ENCODE data around the gene ST8SIA5. TPM values are rescaled to one million over a fixed set of nuclear protein-coding genes. Genes with fewer than 3 reads are reported as not detected.
A peak's percentile ranks its signal among the peaks of the same experiment; 100 is the strongest.

Gene ST8SIA5
- total and polyA plus RNA-seq, 10 of the 15 experiments (the other 5 are each of a cell fraction or from before 2014, with no cell fraction given): 0.02 to 0.32 (median 0.12) TPM; not detected in 1

DNA sequence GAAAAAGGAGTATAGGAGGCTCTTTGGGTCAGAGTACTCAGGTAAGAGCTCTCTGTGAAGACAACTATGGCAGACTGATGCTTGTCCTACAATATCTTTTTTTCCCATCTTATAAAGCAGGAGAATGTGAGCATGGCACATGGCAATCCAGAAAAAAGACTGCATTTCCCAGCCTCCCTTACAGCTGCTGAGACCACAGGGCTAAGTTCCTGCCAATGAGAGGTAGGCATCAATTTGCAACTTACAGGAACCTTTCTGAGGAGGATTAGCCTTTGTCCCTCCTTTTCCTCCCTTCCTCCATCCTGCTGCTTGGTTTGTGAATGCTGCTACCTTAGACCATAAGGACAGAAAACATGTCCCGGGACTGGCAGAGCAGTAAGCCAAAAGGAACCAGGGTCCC is 37.8 kb upstream of the ST8SIA5 start (continued):
- TF ChIP-seq RB1 (IDR thresholded peaks at IDR 0.05; ENCODE audit: borderline replicate concordance) (no peak), CUX1 (IDR thresholded peaks at IDR 0.05; ENCODE audit: insufficient replicate concordance, low read depth, low read length) (no peak), IKZF2 (IDR thresholded peaks at IDR 0.05) (no peak)

GRCh38 chr18:46793565-46793964 is 36.7 kb upstream of the ST8SIA5 start:
- POLR2A ChIA-PET: interaction anchor here (0.5 kb wide), 1 partner anchor 65 kb away, joined by 3 read pairs; no protein-coding TSS in a partner anchor
- H3K36me3 ChIP-seq (ENCODE audit: control insufficient read depth in 2 of 2, insufficient read depth in 2 of 2, low read length in 1 of 2): no peaks in the 10 kb centered on the region
- no peak overlapping the region for H3K4me3 ChIP-seq
- H2AFZ ChIP-seq (ENCODE audit: control insufficient read depth, low read depth, low read length): no peak overlapping the region
- no TSS peak for BruUV-seq (replicated peaks)
- H3K9me3 ChIP-seq (replicated peaks; ENCODE audit: control insufficient read depth, insufficient read depth, low read length): no peaks in the 10 kb centered on the region; the same call in 2 of the 3 replicates
- FAIRE-seq (no peak), ATAC-seq (peak; percentile 36; the same call in 1 of the 3 replicates), DNase-seq (ENCODE audit: low read depth, low spot score) (no peak)
- intact Hi-C loops (cut with micrococcal nuclease; ENCODE audit: unreplicated experiment) (no loop called here), in situ Hi-C loops (cut with MboI) (no loop called here)
- no peak overlapping the region for H3K9ac ChIP-seq (ENCODE audit: control insufficient read depth, insufficient read depth, low read length)
- no peaks in the 10 kb centered on the region for H3K4me1 ChIP-seq (ENCODE audit: control insufficient read depth, insufficient read depth, low read length)
- H3K27ac ChIP-seq (ENCODE audit: control insufficient read depth, insufficient read depth): no peak overlapping the region
- H3K4me2 ChIP-seq (ENCODE audit: control insufficient read depth, insufficient read depth): no peak overlapping the region
- TF ChIP-seq NR2C2 (IDR thresholded peaks at IDR 0.05; ENCODE audit: borderline replicate concordance, control insufficient read depth, insufficient read length, low read depth) (no peak), EED (IDR thresholded peaks at IDR 0.05; ENCODE audit: low read depth) (no peak), NFYB (IDR thresholded peaks at IDR 0.05; ENCODE audit: insufficient read depth, low read depth, low read length) (no peak)
- no peaks in the 10 kb centered on the region for H3K79me2 ChIP-seq (ENCODE audit: control insufficient read depth, insufficient read depth, low read length)
- H3K27me3 ChIP-seq (replicated peaks in 1 of 2; ENCODE audit: control insufficient read depth in 2 of 2, insufficient read depth in 2 of 2, low read length in 1 of 2): no peaks in the 10 kb centered on the region
- SMC1A ChIA-PET (ENCODE audit: uncharacterized antibody, unreplicated experiment): interaction anchor here (1.2 to 1.8 kb wide), 4 partner anchors 20 to 158 kb away, joined by 3 to 6 read pairs (median 3); no protein-coding TSS in a partner anchor
- CTCF ChIA-PET: no interaction called here
- 79% methylated on average over 3 of the region's 3 CpGs for WGBS (ENCODE audit: insufficient coverage, insufficient replicate concordance, low lambda C conversion rate, missing lambda C conversion rate)
- no peaks in the 10 kb centered on the region for H4K20me1 ChIP-seq (ENCODE audit: control insufficient read depth, insufficient read depth)
- RAD21 ChIA-PET (ENCODE audit: unreplicated experiment): no interaction called here
